SHP77 (cell line): Measurements from ENCODE around the gene CCNF.

Source experiments
- DNase-seq, 2 experiments: peaks; one replicate each; lab custom pipeline; 2025; lab: John Stamatoyannopoulos, UW

Gene CCNF

DNA sequence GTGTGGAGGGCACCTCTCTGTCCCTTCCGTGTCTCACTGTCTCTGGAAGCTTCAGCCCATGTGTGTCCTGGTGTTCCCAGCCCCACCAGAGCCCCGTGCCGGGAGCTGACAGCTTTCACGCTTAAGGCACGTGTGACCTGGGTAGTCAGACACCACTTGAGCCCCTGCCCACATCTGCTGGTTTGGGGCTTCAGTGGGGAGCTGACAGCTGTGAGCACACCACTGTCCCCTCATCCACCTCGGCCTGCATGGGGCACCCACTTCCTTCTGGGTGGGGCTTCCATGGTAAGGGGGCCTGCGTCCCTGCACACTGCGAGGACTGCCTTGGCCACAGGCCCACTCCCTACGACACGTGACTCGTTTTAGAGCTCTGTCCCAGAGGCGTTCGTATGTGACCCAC is 28.0 kb downstream of the CCNF start:
- no peak for DNase-seq

DNA sequence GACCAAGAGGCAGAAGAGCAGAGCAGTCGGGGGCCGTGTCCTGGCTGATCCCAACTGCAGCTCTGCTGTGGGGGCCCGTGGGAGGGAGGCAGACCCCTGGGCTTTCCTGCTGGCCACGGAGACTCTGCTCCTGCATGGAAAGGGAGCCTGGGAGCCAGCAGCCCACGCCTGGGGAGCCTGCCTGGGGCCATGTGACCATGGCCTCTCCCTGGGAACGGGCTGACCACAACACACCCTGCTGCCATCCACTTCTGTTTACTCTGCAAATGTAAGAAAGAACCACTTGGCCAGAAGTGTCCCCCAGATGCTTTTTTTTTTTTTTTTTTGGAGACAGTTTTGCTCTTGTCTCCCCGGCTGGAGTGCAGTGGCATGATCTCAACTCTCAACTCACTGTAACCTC is 28.7 kb downstream of the CCNF start:
- no peak for DNase-seq

DNA sequence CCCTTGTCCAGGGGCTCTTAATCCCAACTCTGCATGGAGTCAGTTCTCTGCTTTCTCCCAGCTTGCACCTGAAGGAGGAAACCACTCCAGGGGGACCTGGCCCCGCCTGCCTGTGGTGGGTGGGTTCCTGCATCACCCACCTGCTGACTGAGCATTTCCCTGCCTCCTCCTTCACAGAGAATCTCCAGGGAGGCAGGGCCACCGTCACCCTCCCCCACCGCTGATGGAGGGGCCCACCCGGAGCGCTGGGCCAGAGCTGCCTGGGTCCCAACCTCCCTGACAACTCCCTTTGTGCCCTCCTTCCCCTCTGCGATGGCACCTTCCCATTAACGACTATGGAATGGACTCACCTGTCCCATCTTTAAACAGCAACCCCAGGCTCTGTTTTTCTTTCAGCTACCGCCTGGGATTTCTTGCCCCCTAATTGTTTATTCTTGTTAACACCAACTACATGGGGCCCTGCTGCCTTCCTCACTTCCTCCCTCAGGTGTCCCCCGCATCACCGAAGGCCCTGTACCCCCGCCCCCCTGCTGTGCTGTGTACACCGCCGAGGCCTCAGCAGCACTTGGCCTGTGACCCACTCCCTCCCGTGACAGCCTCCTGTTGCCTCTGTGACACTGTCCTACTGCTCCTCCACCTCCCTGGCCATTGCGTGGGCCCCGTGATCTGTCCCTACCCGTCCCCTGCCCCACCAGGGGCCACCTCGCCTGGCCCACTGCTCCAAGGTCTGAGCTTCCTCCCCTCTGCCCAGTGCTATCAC is 29.8 kb downstream of the CCNF start:
- DNase-seq = no peak

DNA sequence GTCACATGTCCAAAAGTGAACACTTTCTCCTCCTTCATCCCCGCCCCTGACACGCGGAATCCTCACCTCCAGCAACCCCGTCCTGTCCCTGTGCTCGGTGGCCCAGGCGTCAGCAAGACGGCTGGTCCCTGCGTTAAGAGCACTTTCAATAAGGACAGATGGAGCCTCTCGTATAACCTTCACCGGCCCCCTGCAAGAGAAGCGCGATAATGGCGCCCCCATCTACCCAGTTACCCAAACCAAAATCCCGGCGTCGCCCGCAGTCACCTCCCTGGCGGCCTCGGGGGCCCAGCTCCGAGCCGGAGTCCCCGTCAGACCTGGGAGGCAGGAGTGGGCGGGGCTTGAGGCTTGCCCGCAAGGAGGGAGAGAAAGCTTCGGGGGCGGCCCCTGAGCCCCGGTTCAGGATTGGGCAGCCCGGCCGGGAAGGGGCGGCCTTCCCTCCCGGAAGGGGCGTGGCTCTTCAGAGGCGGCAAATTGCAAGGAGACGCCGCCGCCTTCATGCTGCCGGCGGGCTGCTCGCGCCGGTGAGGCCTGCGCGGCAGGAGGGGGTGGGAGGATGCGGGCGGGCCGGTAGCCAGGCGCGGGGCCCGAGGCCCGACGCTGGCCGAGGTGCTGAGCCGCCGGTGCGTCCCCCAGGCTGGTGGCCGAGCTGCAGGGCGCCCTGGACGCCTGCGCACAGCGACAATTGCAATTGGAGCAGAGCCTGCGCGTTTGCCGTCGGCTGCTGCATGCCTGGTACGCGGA is 30.6 kb downstream of the CCNF start, which contains the start of gene TEDC2:
TSS of gene TEDC2 (plus strand) at position 463 of the 744 bp plus-strand sequence. CDS start at position 499, 36 bp downstream.
- DNase-seq = peak; percentile 92 to 97

DNA sequence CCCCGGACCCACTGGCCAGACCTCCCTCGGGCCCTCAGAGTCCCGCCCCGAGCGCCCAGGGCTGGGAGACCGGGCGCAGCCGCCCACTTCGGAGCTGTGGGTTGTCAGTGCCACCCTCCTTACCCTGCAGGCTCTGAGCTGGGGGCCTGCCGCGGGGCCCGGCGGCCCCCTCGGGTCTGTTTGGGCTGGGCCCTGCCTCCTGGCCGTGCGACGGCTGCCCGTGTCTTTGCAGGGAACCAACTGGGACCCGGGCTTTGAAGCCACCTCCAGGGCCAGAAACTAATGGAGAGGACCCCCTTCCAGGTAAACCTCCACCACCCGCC is 31.1 kb downstream of the CCNF start:
- DNase-seq = no peak

DNA sequence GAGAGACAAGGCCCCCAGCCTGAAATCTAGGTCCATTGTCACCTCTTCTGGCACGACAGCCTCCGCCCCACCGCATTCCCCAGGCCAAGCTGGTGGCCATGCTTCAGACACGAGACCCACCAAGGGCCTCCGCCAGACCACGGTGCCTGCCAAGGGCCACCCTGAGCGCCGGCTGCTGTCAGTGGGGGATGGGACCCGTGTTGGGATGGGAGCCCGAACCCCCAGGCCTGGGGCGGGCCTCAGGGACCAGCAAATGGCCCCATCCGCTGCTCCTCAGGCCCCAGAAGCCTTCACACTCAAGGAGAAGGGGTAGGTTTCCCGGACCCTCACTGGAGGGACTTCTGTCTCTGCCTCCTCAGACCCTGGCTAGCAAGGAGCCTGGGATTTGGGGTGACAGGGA is 31.7 kb downstream of the CCNF start:
- DNase-seq = no peak

DNA sequence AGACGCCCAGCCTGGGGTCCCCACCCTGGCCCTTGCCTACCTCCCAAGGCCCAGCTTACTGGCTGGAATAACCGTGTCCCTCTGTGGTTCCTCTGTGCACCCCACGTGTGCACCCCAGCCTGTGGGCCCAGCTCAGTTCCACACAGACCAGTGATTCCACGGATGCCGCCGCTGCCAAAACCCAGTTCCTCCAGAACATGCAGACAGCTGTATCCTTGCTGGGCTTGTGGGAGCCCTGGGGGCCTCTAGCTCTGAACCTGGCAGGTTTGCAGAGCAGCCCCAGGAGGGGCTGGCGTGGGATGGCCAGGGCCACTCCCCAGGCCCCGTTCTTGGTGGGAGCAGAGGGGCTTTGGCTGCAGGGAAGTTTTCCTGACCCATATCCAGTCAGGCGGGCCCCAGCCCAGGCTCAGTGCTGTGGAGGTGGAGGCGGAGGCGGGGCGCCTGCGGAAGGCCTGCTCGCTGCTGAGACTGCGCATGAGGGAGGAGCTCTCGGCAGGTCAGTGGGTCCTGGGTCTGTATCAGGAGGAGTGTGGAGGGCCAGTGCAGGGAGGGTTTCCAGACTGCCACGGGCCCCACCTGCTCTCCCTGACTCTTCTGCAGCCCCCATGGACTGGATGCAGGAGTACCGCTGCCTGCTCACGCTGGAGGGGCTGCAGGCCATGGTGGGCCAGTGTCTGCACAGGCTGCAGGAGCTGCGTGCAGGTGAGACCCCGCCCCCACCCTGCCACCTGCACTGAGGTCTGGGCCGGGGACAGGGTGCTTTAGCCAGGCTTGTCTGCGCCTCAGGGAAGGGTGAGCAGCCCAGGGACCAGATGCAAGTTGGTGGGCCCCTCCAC is 33.0 kb downstream of the CCNF start:
- DNase-seq = no peak

DNA sequence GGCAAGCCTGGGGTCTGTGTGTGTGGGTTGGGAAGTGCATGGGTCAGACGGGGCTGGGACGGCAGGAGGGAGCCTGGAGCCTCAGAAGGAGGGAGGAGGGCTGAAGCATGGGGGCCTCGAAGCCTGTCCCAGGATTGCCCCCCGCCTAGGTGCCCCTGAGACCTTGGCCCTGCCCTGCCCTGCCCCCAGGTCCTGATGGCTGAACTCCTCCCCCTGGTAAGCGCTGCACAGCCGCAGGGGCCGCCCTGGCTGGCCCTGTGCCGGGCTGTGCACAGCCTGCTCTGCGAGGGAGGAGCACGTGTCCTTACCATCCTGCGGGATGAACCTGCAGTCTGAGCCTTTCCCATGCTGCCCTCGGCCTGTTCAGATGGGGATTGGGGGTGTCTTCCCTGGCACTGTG is 35.1 kb downstream of the CCNF start:
- no peak for DNase-seq

DNA sequence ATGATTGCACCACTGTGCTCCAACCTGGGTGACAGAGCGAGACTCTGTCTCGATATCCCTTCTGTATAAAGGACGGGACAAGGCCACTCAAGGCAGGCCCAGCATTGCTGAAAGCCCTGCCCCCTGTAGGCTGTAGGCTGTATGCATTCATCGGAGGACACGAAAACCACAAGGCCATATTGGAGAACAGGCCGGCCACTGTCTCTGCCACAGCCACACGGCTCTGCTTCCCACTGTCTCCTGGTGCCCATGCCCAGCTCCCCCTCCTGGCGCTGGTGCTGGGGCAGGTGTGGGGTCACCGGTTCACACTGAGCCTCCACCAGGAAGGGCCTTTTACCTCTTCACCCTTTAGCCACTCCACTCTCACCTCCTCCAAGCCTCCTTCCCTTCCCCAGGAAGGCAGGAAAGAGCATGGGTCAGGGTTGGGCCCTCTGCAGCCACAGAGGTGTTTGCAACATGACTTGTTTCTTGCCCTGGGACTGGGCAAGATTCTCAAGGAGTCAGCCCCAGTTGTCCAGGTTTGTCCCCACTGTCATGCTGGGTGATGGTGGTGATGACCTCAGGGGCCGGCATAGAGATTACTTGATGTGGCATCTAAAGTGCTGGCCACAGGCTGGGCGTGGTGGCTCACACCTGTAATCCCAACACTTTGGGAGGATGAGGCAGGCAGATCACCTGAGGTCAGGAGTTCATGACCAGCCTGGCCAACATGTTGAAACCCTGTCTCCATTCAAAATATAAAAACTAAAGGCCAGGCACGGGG is 36.6 kb downstream of the CCNF start:
- peak in 1 of 2 experiments; percentile 36 for DNase-seq

DNA sequence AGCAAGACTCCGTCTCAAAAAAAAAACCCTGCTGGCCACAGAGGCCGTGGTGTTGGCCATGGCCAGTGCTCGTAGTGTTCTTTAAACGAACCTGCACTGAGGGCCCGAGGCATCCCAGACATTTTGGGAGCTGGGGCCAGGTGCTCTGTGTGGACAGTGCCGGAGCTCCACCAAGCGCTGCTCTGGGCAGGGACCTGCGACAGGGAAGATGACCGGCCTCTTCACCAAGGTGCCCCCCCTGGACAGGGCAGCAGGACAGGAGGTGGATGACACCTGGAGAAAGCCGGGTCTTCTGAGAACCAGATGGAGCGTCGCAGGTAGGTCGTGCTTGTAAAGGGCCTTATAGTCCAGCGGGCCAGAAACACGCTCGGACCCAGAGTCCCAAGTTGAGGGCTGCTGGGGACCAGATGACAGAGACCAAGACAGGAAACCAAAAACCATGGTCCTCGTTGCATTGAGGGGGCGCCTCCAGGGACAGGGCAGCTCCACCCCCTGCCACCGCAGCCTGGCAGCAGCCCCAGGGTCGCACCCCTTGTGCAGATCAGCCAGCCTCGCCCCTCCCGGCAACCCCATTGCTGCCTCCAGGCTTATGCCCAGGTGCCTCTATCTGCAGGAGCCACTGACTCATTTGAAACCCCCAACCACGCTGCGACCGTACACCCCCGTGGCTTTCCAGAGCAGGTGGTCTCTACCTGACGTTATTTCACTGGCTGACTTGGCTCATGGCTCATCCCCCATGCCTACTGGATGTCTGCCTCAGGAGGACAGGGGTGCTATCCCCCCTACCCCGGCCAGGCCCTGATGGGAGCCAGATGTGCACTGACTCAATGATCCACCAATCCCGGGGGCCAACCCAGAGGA is 37.6 kb downstream of the CCNF start:
- no peak for DNase-seq

DNA sequence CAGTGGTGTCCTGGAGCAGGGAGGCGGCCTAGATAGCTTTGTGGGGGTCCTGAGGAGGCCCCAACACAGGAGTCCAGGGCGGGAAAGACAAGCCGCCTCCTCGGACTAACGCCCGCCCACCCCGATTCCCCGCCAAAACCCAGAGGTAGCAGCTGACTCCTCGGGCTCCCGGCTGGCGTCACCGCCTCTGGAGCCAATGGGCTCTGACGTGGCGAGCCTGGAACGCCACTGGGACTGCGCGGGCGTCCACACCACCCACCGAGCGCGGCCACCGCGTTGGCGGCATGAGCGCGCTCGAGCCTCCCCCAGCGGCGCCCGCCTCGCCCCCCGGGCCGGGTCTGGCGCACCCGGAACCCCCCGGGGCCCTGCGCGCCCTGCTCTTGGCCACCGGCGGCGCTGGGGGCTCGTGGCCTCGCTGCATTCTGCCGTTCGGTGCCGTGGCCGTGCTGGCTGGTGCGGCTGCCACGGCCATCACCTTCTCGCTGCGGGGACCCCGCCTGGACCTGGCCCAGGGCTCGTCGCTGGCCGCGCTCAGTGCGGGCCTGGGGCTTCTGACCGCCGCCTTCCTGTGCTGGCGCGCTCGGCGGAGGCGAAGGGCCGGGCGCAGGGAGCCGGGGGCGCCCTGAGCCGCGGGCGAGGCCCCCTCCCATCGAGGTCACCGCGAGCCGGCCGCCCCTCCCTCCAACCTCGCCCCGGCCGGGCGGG is 38.4 kb downstream of the CCNF start:
- DNase-seq = peak; percentile 69 to 84

DNA sequence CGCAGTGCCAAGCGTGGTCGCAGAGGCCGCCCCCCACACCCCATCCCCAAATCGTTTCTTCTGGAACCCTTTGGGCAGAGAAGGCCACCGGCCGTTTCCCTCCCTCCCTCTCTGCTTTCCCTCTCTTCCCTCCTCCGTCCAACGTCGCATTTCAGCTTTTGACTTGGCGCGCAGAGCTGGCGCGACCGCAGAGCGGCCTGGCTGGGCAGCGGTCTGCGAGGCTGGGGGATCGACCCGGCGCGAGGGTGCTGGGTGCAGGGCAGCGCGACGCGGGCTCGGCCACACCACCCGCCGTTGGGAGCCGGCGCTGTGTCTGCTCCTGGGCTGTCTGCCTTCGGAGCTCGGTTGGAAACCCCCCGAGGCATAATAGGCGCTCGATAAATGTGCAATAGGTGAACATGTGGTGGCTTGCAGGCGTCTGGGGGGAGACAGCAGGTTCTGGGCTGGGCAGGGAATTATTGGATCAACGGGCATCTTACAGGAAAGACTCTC is 39.0 kb downstream of the CCNF start:
- DNase-seq = peak in 1 of 2 experiments; percentile 48

DNA sequence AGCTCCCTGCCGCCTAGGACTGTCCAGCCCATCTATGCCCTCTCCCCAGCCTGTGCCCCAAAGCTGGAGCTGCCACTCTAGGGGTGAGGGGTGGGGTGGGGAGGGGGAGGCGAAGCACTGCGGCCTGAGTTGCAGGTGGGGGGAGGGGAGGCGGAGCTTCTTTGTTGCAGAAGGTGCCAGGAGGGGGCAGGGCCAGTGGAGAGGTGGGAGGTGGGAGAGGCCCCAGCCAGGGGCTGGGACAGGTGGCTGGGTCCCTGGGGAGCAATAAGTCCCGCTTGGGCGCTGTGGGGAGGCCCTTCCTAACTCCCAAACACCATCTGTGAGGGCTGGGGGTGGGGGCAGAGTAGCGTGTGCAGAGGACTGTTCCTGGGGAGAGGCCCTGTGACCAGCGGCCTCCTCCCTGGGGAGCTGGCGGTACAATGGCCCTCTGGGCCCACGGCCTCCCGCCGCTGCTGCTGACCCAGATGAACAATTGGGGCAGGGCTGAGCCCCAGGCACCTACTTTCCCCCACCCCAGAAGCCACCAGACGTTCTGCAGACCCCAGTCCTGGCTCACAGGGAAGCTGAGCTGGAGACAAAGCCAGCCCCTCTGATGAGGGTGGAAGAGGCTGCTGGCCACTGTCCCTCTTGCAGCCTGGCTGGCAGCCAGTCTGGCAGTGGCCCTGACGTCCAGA is 39.6 kb downstream of the CCNF start:
- peak in 1 of 2 experiments; percentile 35 for DNase-seq

DNA sequence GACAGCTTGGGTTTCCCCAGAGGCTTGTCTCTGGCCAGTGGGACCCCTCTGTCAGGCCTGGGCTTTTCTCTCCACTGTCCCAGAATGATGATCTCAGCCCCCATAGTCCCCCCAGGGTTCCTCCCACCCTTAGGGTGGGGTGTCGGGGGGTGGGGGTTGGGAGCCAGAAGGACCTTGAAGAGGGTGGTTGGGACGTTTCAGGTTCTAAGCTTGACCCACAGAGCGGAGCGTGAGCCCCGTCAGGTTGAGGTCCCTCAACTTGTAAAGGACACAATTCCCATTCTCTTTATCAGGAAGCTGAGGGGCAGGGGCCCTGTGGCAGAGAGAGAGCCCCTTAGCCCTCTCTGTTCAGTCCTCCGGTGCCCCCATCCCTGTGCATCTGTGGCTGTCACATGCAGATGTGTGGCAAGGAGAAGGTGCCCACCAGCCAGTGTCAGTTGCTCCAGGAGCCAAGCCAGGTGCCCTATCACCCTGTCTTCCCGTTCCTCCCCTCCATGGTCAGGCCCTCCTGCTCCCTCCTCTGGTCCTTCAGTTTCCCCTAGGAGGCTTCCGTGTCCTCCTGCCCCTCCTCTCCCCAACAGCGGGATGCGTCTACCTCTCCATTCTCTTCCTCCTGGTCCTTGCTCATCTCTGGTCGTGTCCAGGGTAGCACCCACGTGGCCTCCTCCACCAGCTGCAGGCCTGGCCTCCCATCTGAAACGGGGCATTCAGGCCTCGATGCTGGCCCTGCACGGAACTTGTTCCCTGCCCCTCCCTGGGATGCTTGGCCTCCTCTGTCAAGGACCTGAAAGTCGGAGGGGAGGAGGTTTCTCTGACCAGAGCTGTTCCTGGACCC is 40.4 kb downstream of the CCNF start:
- no peak for DNase-seq

DNA sequence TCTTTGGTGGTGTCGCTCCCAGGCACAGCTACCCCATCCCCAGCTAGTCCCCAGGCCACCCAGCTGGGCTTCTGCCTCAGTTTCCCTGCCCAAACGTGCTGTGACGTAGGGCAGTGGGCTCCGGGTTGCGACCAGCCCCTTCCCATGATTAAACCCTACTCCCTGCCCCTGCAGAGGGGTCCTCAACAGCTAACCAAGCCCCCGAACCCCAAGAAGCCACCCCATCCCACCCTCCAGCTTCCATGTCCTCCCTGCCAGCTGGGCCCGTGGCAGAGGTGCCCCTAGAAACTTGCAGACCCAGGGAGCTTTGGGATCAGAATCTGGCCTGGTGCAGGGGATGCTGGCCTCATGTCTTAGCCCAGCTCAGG is 41.0 kb downstream of the CCNF start:
- DNase-seq = no peak

DNA sequence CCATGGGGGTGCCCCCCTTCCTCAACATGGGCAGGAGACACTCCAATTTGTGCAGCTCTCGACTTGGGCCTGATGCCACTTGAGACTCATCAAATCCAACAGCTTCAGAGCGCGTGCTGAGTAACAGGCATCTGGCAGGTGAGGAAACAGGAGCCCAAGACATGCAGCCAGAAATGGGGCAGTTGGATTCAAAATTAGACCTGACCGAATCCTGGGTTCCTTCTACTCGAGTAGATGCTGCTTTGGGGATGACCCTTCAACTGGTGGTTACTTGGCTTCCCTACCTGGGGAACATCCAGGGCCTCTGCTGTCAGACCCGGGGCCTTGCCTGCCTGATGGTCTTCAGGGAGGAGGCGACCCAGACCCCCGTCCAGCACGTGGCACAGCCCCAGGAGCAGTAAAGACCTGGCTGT is 41.4 kb downstream of the CCNF start:
- DNase-seq = no peak

DNA sequence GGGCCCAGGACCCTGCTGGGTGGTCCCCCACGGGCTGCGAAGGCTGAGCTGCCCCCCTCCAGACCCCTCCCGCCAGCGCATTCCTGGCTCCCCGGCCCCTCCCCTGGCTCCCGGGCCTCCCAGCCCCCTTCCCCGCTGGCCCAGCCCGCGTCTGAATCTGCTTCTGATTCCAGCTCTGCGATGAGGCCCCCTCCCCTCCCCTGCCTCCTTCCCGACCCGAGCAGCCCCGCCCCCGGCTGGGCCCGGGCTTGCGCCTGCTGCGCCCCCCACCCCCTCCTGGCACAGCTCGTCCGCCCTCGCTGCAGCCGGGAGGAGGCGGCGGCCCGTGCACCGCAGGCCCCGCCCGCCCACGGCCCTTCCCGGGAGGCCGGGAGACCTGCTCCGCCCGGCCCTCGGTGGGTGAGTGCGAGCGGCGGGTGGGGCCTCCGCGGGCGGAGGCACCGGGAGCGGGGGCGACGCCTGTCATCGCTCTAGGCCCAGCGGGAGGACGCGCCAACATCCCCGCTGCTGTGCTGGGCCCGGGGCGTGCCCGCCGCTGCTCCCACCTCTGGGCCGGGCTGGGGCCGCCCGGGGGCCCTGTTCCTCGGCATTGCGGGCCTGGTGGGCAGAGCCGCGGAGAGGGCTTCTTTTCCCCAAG is 41.9 kb downstream of the CCNF start, which contains the start of gene NTN3:
TSS of gene NTN3 (plus strand) at position 282 of the 637 bp plus-strand sequence. CDS start 405 bp downstream, outside the sequence.
- DNase-seq = no peak
